Fibroblast of lung (primary cell): ENCODE measurements around the gene PCDH9. TPM values are rescaled to one million over a fixed set of nuclear protein-coding genes. Genes with fewer than 3 reads are reported as not detected.
A peak's percentile ranks its signal among the peaks of the same experiment; 100 is the strongest.

Experiments
- DNase-seq, 2 donors: peaks; one replicate each; pipeline versions ENCODE4 v3.0.0 to v3.0.0-alpha.2; 2010; ENCODE audit warnings: low read depth in 2 of 2
- H2AFZ ChIP-seq: 2 replicates; pipeline ENCODE4 v1.5.1; 2012; ENCODE audit warnings: low read length, control low read depth, inconsistent platforms
- H3K27ac ChIP-seq: 2 replicates; pipeline ENCODE4 v1.5.1; 2011; ENCODE audit warnings: low read length, control low read depth; ENCODE audit not compliant: insufficient read depth
- H3K27me3 ChIP-seq: 2 replicates; pipeline ENCODE4 v1.5.1; 2011; ENCODE audit warnings: mild to moderate bottlenecking, low read length; ENCODE audit not compliant: control insufficient read depth, insufficient read depth
- H3K36me3 ChIP-seq: 2 replicates; pipeline ENCODE4 v1.5.1; 2011; ENCODE audit warnings: low read length; ENCODE audit not compliant: control insufficient read depth, insufficient read depth
- H3K4me1 ChIP-seq: 2 replicates; pipeline ENCODE4 v1.5.1; 2011; ENCODE audit warnings: low read length; ENCODE audit not compliant: control insufficient read depth, insufficient read depth; ENCODE audit errors: extremely low read depth
- H3K4me2 ChIP-seq: 2 replicates; pipeline ENCODE4 v1.5.1; 2011; ENCODE audit warnings: low read length, control low read depth; ENCODE audit not compliant: insufficient read depth; ENCODE audit errors: extremely low read depth
- H3K4me3 ChIP-seq, 4 experiments: fragments of 200-600 bp in 1 of 4; sonication (generic) in 1 of 4; replicated peaks in 1 of 4; 2 replicates each; pipeline ENCODE4 v1.5.1; 2011 to 2016; ENCODE audit warnings: low read length in 4 of 4, low read depth in 3 of 4, mild to moderate bottlenecking in 3 of 4, control low read depth in 2 of 4, inconsistent platforms in 1 of 4, mixed read lengths in 1 of 4; ENCODE audit not compliant: insufficient read depth in 1 of 4; ENCODE audit errors: control extremely low read depth in 1 of 4
- H3K79me2 ChIP-seq: 2 replicates; pipeline ENCODE4 v1.5.1; 2012; ENCODE audit warnings: mild to moderate bottlenecking, low read length, inconsistent platforms; ENCODE audit not compliant: control insufficient read depth, insufficient read depth
- H3K9ac ChIP-seq: 2 replicates; pipeline ENCODE4 v1.5.1; 2011; ENCODE audit warnings: mild to moderate bottlenecking, low read length, control low read depth; ENCODE audit not compliant: insufficient read depth
- H3K9me3 ChIP-seq: 2 replicates; pipeline ENCODE4 v1.5.1; 2012; ENCODE audit warnings: low read depth, low read length; ENCODE audit not compliant: control insufficient read depth, insufficient read depth
- H4K20me1 ChIP-seq: 2 replicates; pipeline ENCODE4 v1.5.1; 2011; ENCODE audit warnings: low read length; ENCODE audit not compliant: control insufficient read depth, insufficient read depth; ENCODE audit errors: extremely low read depth
- CTCF ChIP-seq, 2 donors: IDR thresholded peaks in 1 of 2; conservative IDR thresholded peaks in 1 of 2; 1 replicate in 1 of 2; 2 replicates in 1 of 2; pipeline ENCODE4 v1.5.1; 2011 to 2012; ENCODE audit warnings: low read length in 2 of 2, control low read depth in 1 of 2, inconsistent platforms in 1 of 2, low read depth in 1 of 2, mild to moderate bottlenecking in 1 of 2
- EZH2 ChIP-seq: IDR thresholded peaks from 2 replicates; pipeline ENCODE4 v1.5.1; 2012; ENCODE audit warnings: low read length, control low read depth, mild to moderate bottlenecking; ENCODE audit errors: missing control alignments
- polyA plus RNA-seq, 2 donors: library from polyadenylated mRNA; depleted of rRNA in 1 of 2; stranded (reverse) in 1 of 2; unstranded in 1 of 2; fragments of >200 nt; gene quantifications; 2 replicates each; pipeline ENCODE4 v1.2.1, GENCODE V29; 2011 to 2012; ENCODE audit warnings: missing spikeins in 1 of 2
- total RNA-seq: library from RNA; depleted of rRNA; stranded (reverse); fragments of >200 nt; gene quantifications from 2 replicates; pipeline ENCODE4 v1.2.1, GENCODE V29; 2014

Gene PCDH9
- total and polyA plus RNA-seq, 2 donors (not counting 1 experiment from before 2014, with no cell fraction given) = 0.50 to 0.67 TPM

- H3K36me3 ChIP-seq = no peaks in the 10 kb centered on the region
- H3K27me3 ChIP-seq = no peaks in the 10 kb centered on the region
- H3K9ac ChIP-seq = no peak overlapping the region
- no peaks in the 10 kb centered on the region for H3K9me3 ChIP-seq
- no peaks in the 10 kb centered on the region for H4K20me1 ChIP-seq
- DNase-seq = peak; percentile 23 to 66
- no peaks in the 10 kb centered on the region for H3K4me1 ChIP-seq
- TF ChIP-seq CTCF (conservative IDR thresholded peaks at IDR 0.05 in 1 of 2, IDR thresholded peaks at IDR 0.05 in 1 of 2; ENCODE audit: low read depth in 1 of 2, low read length in 2 of 2) = no peak
- no peak for TF ChIP-seq EZH2
- no peak overlapping the region for H3K27ac ChIP-seq
- H2AFZ ChIP-seq = no peak overlapping the region
- H3K4me3 ChIP-seq = peak overlapping the region in 2 of 4 experiments; percentile 15 to 63
- no peaks in the 10 kb centered on the region for H3K79me2 ChIP-seq
- H3K4me2 ChIP-seq = peak overlapping the region; percentile 72
Measured at GRCh38 chr13:67223742-67224141, 6.4 kb downstream of the PCDH9 start.

GRCh38 chr13:67223024-67223423, 7.1 kb downstream of the PCDH9 start:
- Histone ChIP-seq H3K4me1 (no peaks in the 10 kb centered on the region), H3K9ac (no peak overlapping the region), H3K27me3 (no peaks in the 10 kb centered on the region), H3K27ac (no peak overlapping the region), H3K9me3 (no peaks in the 10 kb centered on the region), H3K36me3 (no peaks in the 10 kb centered on the region), H3K79me2 (no peaks in the 10 kb centered on the region), H2AFZ (no peak overlapping the region), H3K4me3 (peak overlapping the region in 1 of 4 experiments; percentile 39), H3K4me2 (no peak overlapping the region), H4K20me1 (no peaks in the 10 kb centered on the region)
- TF ChIP-seq CTCF (conservative IDR thresholded peaks at IDR 0.05 in 1 of 2, IDR thresholded peaks at IDR 0.05 in 1 of 2; ENCODE audit: low read depth in 1 of 2, low read length in 2 of 2) (no peak), EZH2 (no peak)
- DNase-seq = peak; percentile 66 to 74

DNA sequence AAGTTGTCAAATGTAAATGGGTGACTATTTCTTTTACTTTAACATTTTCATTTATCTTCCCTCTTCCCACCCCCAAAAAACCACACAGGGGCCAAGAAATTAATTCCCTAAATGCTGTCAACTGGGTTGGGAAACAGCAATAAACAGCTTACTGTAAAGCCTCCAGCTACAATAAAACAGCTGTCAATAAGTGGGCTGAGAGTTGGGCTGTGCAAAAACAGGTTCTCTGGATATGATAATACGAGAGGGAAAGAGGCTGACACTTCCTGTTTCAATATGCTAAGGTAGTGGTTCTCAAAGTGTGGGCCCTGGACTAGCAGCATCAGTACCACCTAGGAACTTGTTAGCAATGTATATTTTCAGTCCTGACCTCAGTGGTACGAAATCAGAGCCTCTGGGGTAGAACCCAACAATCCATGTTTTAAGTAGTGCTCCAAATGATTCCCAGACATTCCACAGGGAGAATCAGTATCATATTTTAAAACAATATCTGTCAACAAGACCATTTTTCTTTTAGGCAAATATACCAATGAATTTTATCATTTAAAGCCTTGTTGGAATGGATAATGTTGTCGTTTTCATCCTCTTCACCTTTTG, 8.4 kb downstream of the PCDH9 start:
- no peak overlapping the region for H3K4me2 ChIP-seq

More for the DNA sequence above, 8.4 kb downstream of the PCDH9 start:
- Histone ChIP-seq H2AFZ (peak overlapping the region; percentile 12), H3K4me3 (no peak overlapping the region), H3K9me3 (no peaks in the 10 kb centered on the region), H3K9ac (no peak overlapping the region), H3K36me3 (no peaks in the 10 kb centered on the region), H3K27ac (no peak overlapping the region), H4K20me1 (no peaks in the 10 kb centered on the region), H3K27me3 (no peaks in the 10 kb centered on the region), H3K4me1 (no peaks in the 10 kb centered on the region), H3K79me2 (no peaks in the 10 kb centered on the region)
- no peak for TF ChIP-seq CTCF (conservative IDR thresholded peaks at IDR 0.05 in 1 of 2, IDR thresholded peaks at IDR 0.05 in 1 of 2; ENCODE audit: low read depth in 1 of 2, low read length in 2 of 2)
- DNase-seq = no peak
